Measurements from ENCODE around the gene THAP3.
"Not testable (repeated sequence)": the region's sequence is repeated elsewhere in the genome, so short reads cannot be mapped to it uniquely, and the experiment has no call there.

Gene THAP3

DNA sequence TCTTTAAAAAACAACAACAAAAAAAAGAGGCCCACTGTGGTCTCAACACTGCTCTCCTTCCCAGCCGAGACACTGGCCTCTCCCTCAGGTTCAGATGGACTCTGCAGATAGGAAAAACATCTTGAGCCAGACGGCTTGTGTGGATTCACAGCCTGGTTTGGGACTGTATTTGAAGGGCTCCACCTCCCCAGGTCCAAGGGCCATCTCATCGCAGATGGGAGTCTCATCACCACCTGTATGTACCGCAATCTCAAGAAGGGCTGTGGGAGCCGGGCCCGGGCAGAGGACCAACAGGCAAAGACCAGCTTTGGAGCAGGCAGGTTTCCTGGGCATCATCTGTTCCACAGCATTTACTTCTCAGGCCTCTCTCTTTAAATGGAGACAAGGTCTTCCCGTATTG is 34.6 kb upstream of the THAP3 start:
- no peak for DNase-seq (ENCODE audit: low read depth in 2 of 2, low spot score in 1 of 2)

DNA sequence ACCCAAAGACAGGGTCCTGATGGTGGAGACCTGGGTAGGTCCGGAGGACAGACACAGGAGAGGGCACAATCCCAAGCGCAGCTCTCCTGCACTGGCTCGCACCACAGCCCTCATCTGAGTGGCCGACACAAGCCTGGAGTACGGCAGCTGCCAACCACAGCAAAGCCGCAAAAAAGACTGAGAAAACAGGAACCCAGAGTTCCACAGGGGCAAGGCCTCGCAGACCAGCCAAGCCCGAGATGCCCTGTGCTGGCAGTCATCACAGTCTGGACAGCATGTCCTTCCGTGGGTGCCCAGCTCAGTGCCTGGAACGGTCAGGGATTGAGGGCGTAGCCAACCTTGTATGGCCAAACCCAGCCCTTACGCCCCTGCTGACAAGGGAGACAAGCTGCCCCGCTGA is 33.4 kb upstream of the THAP3 start:
- DNase-seq (ENCODE audit: low read depth in 2 of 2, low spot score in 1 of 2) = no peak

DNA sequence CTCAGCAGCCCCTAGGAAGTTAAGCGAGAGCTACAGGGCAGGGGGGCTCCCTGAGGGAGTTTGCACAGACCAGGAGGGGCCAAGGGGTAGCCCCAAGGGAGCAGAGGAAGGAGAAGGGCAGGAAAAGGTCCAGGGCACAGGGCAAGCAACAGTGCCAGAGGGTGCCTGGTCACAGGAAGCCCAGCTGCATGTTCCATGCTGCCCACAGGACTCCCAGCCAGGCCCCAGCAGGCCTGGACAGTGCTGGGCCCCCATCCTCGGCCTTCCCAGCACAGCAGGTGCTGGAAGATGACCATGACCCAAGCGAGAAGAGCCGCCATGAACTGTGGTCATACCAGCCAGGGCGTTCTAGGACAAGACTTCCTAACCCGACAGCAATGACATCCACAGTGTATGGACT is 33.0 kb upstream of the THAP3 start:
- DNase-seq (ENCODE audit: low read depth in 2 of 2, low spot score in 1 of 2) = no peak

DNA sequence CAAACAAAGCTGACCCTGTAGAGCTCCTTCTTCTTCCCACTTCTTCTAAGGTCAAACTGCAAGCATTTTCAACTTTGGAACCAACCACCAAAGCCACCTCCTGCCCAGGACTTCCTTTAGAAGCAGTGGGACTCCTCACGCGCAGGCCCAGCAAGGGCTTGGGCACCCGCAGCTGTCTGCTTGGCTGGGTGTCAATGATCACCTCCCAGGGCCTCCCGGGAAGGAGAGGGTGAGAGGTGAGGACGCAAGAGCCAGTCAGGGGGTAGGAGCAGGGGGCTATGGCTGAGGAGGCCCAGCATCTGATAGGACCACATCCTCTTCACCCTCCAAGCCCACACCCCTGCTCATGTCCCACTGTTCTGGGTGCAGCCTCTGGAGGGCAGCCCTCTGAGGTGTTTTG is 32.2 kb upstream of the THAP3 start:
- no peak for DNase-seq (ENCODE audit: low read depth in 2 of 2, low spot score in 1 of 2)

DNA sequence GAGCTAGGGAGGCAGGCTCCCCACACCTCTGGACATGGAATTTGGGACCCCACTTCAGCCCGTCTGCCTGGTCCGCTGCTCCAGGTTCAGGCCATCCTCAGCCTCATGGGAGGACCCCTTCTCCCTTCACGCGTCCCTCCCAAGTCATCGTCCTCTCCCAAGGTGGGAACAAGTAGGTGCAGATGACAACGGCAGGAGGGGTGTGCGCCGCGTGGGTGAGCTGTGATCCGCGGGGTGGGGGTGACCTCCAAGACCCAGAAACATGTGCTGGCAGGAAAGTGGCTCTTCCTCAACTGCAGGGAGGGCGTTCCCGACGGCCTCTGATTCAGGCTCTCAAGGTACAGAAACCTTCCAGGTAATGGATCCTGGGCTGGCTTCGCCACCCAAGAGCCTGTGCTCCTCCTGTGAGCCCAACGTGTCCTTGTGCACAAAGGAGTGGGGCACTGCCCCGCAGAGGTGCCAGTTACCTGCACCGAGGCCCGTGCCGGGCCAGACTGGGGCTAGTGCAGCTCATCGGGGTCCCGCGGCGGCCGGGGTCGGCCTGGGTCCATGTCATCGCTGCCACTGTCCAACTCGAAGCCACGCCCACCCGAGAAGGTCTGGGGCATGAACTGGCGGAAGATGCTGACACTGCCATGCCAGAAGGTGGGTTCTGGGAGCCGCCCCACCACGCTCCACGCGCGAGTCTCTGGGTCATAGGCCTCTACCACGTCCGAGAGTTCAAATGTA is 31.6 kb upstream of the THAP3 start:
- no peak for DNase-seq (ENCODE audit: low read depth in 2 of 2, low spot score in 1 of 2)

DNA sequence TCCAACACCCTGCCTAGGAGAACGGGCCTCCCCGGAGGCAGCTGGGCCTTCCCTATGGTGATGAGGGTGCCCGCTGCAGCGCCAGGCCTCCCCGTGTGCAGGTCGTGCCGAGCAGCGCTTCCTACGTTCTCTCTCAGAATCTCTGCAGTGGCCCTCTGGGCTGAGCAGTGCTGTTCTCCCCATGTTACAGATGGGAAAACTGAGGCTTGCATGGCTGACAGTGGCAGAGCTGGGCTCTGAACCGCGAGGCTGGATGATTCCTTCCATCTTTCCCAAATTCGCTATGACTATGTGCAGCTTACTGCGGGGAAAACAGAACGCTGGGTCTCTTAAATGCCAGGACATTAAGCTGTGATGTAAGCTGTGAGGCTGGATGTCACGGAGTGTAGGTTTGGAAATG is 30.9 kb upstream of the THAP3 start:
- no peak for DNase-seq (ENCODE audit: low read depth in 2 of 2, low spot score in 1 of 2)

DNA sequence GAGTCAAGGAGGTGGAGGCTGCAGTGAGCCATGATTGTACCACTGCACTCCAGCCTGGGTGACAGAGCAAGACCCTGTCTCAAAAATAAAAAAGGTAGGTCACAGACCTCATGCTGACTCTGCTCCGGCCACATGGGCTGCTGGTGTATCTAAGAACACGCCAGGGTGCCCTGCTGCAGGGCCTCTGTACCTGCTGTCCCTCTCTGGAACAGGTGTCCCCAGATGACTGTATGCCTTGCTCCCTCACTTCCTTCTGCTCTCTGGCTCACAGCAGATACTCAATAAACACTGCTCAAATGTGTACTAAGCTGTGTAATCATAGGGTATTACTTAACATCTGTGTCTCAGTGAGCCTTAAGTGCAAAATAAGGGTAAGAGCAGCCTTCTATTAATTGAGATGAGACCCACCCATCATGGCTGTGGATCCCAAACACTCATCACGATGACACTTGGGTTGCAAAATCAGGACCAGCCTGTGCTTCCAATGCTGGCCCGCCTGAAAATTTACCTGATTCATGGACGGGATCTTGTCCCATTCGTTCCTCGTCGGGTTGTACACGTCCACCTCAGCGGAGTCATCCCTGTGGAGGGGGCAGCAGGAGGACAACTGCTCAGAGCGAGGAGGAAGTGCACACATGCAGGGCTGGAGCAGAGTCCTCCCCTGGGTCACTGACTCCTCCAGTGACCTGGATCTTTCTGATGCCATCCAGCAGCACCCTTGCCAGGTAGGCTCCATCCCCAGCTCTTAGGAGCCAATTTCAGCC is 29.5 kb upstream of the THAP3 start:
- no peak for DNase-seq (ENCODE audit: low read depth in 2 of 2, low spot score in 1 of 2)

DNA sequence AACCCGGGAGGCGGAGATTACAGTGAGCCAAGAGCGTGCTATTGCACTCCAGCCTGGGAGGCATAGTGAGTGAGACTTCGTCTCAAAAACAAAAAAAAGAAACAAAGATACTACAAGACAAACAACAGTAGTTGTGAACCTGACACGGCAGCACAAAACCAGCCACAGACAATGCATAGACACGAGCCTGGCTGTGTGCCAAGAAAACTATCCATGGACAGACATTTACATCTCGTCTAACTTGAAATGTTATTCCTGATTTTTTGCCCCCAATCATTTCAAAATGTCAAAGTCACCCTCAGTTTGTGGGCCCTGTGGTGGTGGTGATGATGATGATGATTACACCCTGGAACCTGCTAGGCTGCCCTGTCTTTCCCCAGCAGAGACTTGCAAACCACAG is 28.3 kb upstream of the THAP3 start:
- DNase-seq (ENCODE audit: low read depth in 2 of 2, low spot score in 1 of 2) = no peak

DNA sequence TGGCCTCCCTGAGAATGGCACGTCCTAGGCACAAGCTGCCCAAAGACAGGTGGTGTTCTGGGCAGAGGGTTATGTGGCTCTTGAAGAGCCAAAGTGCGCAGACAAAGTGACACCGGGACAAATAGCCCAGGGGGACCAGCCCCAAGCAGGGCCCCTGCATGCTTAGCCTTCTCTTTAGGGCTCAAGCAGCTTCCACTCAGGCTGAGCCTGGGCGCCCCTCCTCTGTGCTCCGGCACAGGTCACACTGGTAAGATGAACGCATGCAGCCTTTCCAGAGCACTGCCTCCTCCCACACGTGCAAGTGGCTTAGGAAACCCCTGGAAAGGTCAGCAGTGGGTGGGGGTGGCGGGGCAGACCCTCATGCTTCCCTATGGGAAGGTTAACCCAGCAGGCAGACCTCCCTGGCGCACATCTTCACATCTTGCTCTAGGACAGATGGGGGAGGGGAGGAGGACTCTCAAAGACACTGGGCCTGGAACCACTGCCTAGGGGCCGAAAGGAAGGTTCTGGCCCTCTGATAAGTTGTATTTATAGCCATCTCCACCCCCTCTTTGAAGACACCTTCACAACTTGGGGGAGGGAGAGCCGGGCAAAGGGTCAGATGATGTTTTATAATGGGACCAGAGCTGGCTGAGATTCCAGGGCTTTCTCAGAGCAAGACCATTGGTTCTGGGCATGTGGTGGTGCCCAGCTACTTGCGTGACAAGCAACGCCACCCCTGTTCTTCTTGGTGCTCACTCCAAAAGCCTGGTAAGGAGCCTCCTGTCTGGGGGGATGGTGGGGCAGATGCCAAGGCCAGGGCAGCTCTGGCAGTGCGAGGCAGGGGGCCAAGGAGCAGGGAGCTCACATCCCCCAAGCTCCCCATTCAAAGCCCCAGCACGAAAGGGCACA is 27.5 kb upstream of the THAP3 start:
- DNase-seq (ENCODE audit: low read depth in 2 of 2, low spot score in 1 of 2) = no peak

DNA sequence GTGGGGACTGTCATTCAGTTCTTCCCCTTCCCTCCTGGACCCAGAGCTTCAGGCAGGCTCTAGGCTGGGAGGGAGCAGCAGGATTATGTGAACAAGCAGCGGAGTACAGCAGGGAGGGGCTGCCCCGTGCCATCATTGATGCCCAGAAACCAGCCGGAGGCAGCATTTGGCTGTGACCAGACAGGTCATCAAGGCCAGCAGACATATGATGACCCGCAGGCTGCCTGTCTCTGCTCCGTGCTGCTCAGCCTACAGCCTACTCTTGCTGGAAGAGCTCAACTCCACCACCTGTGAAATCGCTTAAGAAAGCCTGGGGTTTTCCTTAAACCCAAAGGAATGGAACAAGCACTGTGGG is 26.9 kb upstream of the THAP3 start:
- no peak for DNase-seq (ENCODE audit: low read depth in 2 of 2, low spot score in 1 of 2)

DNA sequence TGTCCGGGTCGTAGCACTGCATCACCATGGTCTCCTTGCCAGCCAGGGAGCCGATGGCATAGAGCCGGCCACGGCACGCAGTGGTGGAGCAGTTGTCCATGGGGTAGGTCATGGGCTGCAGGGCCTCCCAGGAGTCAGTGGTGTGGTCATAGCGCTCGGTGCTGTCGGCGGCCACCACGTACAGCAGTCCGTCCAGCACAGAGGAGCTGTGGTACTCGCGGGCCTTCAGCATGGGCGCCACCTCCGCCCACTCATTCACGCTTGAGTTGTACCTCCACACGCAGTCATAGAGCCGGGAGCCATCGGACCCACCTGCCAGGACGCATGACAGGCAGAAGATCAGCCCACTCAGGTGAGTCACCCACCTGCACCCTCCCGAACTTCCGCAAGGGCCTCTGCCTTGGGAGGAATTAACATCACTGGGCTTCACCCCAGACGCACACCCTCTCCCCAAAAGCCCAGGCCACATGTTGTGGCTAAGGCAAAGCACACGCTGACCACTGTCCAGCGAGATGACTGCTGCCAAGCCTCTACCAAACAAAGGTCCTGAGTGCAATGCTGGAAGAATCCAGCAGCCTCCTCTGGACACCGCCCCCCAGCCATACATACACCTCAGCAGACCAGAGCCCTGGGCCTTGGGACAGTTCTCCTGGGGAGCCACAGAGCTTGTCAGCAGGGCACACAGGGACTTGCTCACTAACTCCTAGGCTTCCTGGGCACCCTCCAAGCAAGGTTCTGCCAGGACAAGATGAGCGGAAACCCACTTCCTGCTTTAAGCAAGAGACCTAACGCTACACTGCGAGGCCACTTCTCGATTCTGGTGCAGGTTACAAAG is 25.3 kb upstream of the THAP3 start:
- peak in 1 of 2 donors; percentile 62 for DNase-seq (ENCODE audit: low read depth in 2 of 2, low spot score in 1 of 2)

DNA sequence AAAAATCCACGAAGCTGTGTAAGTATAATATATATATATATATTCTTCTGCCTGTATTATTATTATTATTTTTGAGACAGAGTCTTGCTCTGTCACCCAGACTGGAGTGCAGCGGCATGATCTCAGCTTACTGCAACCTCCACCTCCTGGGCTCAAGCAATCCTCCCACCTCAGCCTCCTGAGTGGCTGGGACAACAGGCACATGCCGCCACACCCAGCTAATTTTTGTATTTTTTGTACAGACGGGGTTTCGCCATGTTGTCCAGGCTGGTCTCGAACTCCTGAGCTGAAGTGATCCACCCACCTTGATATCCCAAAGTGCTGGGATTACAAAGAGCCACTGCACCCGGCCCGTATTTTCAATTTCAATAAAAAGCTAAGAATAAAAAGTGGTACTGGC is 24.7 kb upstream of the THAP3 start:
- not testable (repeated sequence) for DNase-seq (ENCODE audit: low read depth in 2 of 2, low spot score in 1 of 2)

DNA sequence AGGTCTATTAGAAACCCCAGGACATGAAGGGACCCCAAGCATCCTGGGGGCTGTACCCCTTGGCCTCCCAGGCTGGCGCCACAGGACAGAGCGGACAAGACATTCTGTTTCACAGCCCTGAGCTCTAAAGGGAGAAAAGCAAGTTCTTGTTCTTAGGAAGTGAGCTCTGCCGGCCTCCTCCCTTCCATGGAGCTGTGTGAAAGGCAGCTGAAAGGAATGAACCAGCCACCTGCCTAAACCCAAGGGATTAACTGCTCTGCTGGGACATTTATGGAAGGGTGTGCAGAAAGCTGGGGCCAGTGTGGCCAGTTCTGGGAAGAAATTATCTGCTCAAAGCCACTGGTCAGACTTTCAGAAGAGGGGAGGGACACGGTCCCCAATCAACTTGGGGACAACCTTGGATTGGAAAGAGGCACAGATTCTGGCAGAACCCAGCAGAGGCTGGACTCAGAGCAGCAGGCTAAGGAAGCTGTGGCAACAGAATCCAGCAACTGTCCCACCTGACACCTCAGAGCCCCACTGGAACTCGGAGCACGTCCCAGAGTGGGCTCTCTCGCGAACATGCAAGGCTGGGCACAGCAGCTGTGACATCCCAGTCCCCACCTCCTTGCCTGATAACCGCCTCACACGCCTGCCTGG is 24.1 kb upstream of the THAP3 start:
- no peak for DNase-seq (ENCODE audit: low read depth in 2 of 2, low spot score in 1 of 2)

DNA sequence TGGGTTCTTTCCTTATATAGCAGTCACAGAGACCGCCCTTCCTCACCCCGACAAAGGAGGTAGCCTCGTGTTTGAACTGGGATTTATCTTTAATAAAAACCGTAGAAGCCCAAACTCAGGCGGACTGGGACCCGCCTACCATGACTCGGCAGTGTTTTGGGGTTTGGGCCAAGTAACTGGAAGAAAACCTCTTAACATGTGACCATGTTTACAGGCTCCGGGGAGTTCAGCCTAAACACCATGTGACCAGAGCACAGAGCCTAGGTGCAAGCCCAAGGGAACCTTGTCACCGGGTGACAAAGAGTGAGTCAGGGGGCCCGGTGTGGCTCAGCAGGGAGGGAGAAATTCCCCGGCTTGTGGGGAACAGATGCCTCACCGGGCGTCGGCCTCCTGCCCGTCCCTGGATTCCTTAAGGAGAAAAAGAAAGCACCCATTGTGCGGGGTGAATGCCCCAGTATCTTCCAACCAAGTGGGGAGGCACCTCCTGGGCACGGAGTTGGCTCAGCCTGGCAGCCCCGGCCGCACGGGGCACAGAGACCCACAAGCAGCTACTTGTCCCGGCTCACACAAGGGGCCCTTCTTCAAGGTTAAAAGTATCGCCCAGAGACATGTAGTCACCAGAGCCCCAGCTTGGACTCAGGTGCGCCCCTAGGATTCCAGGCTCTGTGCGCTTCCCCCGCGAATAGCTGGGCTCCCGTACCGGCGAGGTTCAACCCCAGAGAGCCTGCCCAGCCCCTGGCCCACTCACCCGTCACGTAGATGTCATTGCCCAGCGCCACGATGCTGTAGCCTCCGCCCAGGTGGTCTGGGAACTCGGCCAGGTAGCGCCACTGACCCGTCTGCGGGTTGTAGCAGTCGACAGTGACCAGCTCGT is 23.4 kb upstream of the THAP3 start:
- peak; percentile 60 to 68 for DNase-seq (ENCODE audit: low read depth in 2 of 2, low spot score in 1 of 2)

DNA sequence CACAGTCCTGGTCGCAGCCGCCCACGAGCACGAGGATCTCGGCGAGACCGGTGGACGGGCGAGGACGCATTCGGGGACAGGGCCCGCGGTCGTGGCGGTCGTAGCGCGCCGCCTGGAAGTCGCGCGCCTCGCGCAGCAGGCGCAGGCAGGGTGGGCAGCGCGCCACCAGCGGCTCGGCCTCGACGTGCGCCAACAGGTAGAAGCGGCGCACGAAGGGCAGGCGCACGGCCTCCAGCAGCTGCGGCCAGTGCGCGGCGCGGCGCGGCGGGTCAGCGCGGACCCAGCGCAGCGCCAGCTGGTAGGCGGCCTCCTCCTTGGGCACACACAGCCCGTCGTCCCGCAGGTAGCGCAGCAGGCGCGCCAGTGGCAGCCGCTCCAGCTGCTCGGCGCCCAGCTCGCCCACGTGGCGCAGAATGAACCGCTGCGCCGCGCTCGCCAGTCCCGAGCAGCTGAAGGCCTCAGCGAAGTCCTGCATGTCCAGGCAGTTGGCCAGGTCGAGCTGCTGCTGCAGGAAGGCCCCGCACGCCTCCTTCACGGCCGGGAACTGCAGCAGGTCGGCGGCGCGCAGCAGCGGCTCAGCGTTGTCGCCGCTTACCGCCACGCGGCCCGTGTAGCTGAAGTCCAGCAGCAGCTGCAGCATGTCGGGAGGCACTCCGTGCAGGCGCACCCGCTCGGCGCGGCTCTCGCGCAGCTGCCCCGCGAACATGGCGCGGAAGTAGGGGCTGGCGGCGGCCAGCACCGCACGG is 22.6 kb upstream of the THAP3 start:
- DNase-seq (ENCODE audit: low read depth in 2 of 2, low spot score in 1 of 2) = no peak

DNA sequence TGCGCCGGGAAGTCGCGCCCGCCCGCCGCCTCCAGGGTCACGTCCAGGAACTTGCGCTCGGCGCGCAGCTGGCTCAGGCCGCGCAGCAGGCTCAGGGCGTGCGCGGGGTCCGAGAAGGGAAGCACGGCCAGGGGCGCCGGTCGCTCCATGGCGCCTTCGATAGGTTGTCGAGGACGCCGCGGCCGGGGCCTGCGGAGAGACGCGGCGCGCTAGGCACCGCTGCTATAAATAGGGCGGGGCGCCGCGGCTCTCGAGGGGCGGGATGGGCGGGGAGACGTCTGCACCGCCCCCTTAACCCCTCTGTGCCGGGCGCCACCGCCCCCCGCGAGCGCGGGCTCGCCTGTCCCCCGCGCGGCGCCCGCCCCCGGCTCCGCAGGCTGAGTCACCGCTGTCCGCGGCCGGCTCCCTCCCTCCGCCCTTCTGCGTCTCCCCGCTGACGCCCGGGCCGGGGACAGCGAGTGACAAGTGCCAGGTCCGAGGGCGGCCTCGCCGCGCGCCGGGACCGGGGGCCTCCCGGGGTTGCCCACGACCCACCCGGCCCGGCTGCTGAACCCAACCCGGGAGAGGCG is 21.9 kb upstream of the THAP3 start, which contains the start of gene KLHL21:
KLHL21 (minus strand) TSS at position 201 of the 569 bp plus-strand sequence; CDS start at position 149, 52 bp downstream.
- peak; percentile 62 to 87 for DNase-seq (ENCODE audit: low read depth in 2 of 2, low spot score in 1 of 2)

DNA sequence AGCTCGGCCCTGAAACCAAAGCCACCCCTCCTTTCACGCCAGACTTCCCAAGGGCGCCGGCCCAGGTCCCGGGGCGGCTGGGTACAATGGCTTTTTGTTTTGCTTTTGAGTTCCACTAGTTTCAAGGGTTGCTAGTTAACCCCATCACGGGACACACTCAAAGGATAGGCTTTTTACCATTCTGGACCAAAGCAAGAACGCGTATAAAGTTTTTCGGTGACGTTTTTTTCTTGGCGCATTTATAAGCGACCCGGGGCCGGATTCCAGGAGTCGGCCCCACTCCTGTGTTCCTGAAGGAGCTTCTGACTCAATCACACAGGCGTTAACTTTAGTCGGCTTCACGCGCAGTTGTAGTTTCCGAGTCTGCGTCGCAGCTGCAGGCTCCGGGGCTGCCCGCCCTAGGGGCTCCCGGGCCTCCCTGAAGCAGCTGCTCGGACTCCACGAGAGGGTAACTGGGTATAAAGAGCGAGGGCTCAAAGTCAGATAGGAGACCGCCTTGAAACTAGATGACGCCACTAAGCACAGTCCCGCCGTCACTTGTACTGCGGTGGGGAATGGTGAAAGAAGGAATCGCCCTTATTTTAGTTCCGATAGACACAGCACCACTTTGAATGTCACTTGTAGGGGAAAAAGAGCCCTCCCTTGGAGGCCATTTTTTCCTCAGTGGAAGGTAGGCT is 21.3 kb upstream of the THAP3 start:
- no peak for DNase-seq (ENCODE audit: low read depth in 2 of 2, low spot score in 1 of 2)

Measured in stimulated activated CD8-positive, alpha-beta memory T cell treated with anti-CD3 and anti-CD28 coated beads, Interleukin-4, amount 100 ng/mL, for 4 hours (primary cell).